ENCODE data around the gene SLITRK5.

DNA sequence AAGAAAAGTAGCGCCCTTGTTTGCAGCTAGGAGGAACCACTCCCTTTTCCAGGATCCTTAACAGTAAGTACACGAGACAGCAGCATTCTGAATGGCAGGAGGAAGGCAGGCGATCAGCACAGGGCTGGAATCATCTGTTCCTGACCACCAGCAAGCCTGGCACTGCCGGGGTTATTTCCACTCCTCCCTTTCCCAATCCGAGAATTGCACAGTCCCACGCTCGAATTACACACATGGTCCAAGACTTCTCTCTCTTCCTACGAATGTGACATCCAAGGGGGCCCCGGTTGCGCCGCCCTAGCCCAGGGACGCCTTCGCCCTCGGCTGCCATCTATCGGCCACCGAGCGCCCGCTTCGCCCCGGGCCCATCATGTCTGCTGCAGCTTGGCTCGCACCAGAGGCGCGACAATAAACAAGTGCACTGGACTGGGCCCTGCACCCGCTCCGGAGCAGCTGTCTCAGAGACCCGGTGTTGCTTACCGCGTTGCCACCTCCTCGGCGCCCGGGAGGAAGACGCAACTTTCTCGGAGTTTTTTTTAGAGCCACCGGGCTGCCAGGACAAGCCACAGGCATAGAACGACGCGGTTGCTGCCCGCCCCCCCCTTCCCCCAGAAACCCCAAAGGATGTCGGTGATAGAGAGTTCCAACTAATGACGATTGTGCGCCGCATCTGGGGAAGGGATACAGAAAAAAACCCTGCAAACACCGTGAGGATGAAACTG lies at the start of gene SLITRK5:
- TF ChIP-seq, protein P1, sequence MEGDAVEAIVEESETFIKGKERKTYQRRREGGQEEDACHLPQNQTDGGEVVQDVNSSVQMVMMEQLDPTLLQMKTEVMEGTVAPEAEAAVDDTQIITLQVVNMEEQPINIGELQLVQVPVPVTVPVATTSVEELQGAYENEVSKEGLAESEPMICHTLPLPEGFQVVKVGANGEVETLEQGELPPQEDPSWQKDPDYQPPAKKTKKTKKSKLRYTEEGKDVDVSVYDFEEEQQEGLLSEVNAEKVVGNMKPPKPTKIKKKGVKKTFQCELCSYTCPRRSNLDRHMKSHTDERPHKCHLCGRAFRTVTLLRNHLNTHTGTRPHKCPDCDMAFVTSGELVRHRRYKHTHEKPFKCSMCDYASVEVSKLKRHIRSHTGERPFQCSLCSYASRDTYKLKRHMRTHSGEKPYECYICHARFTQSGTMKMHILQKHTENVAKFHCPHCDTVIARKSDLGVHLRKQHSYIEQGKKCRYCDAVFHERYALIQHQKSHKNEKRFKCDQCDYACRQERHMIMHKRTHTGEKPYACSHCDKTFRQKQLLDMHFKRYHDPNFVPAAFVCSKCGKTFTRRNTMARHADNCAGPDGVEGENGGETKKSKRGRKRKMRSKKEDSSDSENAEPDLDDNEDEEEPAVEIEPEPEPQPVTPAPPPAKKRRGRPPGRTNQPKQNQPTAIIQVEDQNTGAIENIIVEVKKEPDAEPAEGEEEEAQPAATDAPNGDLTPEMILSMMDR (IDR thresholded peaks at IDR 0.05): peak; percentile 31 to 64 (median 52)
- TF ChIP-seq POLR2AphosphoS5 (IDR thresholded peaks at IDR 0.05) (no peak), POLR2A (IDR thresholded peaks at IDR 0.05) (no peak)
